KOPT-K1 (cell line): ENCODE results near the gene ABHD11.
"Not testable (repeated sequence)": the region's sequence is repeated elsewhere in the genome, so short reads cannot be mapped to it uniquely, and the experiment has no call there.

ENCODE experiments used
- H3K27ac ChIP-seq: fragments of 200-600 bp; sonication (generic); 2 replicates; pipeline ENCODE4 v1.5.1; 2016; ENCODE audit warnings: antibody characterized with exemption, mild to moderate bottlenecking, low read depth, low read length; ENCODE audit not compliant: poor library complexity, severe bottlenecking
- H3K36me3 ChIP-seq: fragments of 200-600 bp; sonication (generic); 2 replicates; pipeline ENCODE4 v1.5.1; 2017; ENCODE audit warnings: antibody characterized with exemption, mild to moderate bottlenecking, low read length, moderate library complexity; ENCODE audit not compliant: insufficient read depth
- H3K9me3 ChIP-seq: fragments of 200-600 bp; sonication (generic); 2 replicates; pipeline ENCODE4 v1.5.1; 2017; ENCODE audit warnings: antibody characterized with exemption, low read length, mild to moderate bottlenecking; ENCODE audit not compliant: insufficient read depth, poor library complexity, severe bottlenecking

The ABHD11 gene

DNA sequence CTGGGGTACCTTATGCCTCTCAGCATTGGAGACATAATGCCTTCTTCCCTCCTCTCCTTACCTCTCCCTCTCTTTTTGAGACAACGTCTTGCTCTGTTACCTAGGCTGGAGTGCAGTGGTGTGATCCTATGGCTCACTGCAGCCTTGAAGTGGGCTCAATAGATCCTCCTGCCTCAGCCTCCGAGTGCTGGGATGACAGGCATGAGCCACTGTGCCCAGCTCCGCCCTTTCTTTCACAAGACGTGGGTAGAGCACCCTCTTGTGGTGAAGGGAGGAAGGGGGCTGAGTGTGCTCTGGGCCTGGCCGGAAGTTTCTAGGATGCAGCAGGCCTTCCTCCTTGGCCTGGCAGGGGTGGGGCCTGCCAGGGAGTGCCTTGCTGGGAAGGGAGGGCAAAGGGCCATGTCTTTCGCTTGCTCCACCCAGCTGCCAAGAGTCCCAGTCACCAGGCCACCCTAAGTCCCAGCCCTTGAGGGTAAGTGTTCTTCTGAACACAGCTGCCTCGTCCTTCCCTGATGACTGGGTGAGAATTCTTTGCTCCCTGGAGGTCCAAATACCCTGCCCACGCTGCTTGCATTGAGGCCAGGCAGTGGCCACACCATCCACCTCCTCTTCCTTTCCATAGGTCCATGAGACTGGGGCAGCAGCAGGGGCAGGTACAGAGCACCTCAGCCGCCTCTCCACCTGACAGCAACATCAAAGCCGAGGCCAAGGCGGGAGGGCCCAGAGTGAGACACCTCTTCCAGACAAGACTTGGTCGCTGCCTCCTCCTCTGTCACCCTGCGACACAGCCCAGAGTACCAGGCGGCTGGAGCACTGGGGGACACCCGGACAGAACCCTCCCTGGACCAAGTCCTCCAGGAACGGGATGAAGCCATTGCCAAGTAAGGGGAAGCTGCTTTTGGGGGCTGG lies 3.7 kb downstream of the ABHD11 start:
- Histone ChIP-seq H3K36me3 (peaks cover 18% of the 10 kb centered on the region; the same call in 1 of the 2 replicates), H3K9me3 (no peaks in the 10 kb centered on the region), H3K27ac (peak overlapping the region; percentile 0)

- no peak overlapping the region for H3K27ac ChIP-seq
- no peaks in the 10 kb centered on the region for H3K9me3 ChIP-seq
- peaks cover 17% of the 10 kb centered on the region; the same call in 1 of the 2 replicates for H3K36me3 ChIP-seq
Observed at GRCh38 chr7:73732397-73732796, 6.2 kb downstream of the ABHD11 start.

GRCh38 chr7:73730485-73730884 lies 8.1 kb downstream of the ABHD11 start:
- H3K36me3 ChIP-seq: no peaks in the 10 kb centered on the region
- H3K9me3 ChIP-seq: no peaks in the 10 kb centered on the region
- no peak overlapping the region for H3K27ac ChIP-seq

DNA sequence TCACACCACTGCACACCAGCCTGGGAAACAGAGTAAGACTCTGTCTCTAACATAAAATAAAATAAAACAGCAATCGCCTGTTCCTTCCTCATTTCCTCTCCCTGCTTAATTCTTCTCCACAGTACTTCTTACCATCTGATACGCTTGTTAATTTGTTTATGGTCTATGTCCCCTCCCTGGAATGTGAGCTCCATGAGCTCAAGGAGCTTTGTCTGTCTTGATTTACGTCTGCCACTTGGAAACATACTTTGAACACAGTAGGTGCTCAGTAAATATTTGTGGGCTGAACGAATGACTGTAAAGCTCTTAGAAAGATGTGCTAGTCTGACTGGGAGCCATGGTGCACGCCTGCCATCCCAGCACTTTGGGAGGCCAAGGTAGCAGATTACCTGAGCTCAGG lies 10.1 kb downstream of the ABHD11 start:
- Histone ChIP-seq H3K27ac (no peak overlapping the region), H3K9me3 (no peaks in the 10 kb centered on the region), H3K36me3 (no peaks in the 10 kb centered on the region)

DNA sequence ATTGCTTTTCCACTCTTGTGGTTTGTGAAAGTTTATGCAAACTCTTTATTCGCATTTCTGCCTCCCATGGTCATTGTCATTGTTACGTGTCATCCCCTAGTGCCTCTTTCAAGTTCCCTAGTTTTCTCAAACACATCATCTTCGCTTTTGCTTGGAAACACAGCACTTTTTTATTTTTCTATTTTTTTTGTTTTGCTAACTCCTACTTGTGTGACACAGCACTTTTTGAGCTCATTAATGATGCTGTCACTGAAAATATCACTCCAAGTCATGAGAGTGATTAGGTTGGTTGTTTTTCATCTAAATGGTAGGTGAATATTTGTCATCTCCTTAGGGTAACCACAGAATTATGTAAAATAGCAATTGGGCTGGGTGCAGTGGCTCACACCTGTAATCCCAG lies 10.7 kb downstream of the ABHD11 start:
- H3K9me3 ChIP-seq: no peaks in the 10 kb centered on the region
- no peaks in the 10 kb centered on the region for H3K36me3 ChIP-seq
- H3K27ac ChIP-seq: no peak overlapping the region

DNA sequence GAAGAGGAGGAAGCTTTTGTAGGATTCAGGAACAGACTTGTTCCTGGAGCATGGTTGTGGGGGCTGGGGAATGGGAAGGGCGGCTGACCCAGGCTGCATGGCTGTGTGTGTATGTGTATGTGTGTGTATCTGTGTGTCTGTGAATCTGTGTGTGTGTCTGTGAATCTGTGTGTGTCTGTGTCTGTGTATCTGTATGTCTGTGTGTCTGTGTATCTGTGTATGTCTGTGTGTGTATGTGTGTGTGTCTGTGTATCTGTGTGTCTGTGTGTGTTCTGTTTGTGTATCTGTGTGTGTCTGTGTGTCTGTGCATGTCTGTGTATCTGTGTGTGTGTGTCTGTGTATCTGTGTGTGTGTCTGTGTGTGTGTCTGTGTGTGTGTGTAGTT lies 12.5 kb downstream of the ABHD11 start:
- H3K9me3 ChIP-seq: no peaks in the 10 kb centered on the region
- H3K36me3 ChIP-seq: no peaks in the 10 kb centered on the region
- no peak overlapping the region for H3K27ac ChIP-seq

DNA sequence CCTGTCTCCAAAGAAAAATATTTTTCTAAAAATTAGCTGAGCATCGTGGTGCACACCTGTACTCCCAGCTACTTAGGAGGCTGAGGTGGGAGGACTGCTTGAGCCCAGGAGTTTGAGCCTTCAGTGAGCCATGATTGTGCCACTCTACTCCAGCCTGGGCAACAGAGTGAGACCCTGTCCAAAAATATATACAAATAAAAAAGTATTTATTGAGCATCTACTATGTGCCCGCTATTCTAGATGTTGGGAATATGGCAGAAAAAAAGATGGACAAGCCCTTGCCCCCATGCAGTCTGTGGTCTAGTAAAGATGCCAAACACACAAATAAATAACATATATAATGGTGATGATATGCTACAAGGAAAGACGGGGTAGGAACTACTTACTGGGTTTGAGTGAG lies 14.8 kb downstream of the ABHD11 start:
- no peak overlapping the region for H3K27ac ChIP-seq
- H3K9me3 ChIP-seq: no peaks in the 10 kb centered on the region
- H3K36me3 ChIP-seq: no peaks in the 10 kb centered on the region

GRCh38 chr7:73722785-73723184 lies 15.8 kb downstream of the ABHD11 start:
- Histone ChIP-seq H3K27ac (no peak overlapping the region), H3K9me3 (no peaks in the 10 kb centered on the region), H3K36me3 (no peaks in the 10 kb centered on the region)

DNA sequence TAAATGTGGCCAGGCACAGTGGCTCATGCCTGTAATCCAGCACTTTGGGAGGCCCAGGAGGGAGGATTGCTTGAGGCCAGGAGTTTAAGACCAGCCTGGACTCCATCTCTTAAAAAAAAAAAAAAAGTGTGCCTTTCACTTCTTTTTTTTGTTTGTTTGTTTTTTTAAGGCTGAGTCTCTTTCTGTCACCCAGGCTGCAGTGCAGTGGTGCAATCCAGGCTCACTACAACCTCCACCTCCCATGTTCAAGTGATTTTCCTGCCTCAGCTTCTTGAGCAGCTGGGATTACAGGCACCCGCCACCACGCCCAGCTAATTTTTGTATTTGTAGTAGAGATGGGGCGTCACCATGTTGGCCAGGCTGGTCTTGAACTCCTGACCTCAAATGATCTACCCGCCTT lies 16.4 kb downstream of the ABHD11 start:
- H3K36me3 ChIP-seq, H3K9me3 ChIP-seq, H3K27ac ChIP-seq: not testable (repeated sequence)

DNA sequence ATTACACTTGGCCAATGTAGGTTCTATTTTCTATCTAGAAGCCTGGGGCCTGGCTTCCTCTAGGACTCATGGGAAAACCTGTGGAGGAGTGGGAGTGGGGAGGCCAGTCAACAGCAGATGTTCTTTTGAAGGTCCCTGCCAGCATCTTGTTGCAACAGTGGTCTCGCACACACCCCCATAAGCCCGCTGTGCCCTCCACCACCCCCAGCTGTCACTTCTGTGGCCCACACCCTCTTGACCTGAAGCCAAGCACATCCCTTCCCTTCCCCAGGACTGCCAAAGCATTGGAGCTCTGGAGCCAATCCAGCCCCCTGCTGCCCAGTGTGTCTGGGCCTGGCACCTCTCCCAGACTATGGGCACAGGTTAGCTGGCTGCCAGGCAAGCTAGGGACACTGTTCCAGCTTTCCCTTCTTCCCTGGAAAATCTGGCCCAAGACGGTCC lies 17.2 kb downstream of the ABHD11 start:
- H3K27ac ChIP-seq: no peak overlapping the region
- no peaks in the 10 kb centered on the region for H3K9me3 ChIP-seq
- no peaks in the 10 kb centered on the region for H3K36me3 ChIP-seq

DNA sequence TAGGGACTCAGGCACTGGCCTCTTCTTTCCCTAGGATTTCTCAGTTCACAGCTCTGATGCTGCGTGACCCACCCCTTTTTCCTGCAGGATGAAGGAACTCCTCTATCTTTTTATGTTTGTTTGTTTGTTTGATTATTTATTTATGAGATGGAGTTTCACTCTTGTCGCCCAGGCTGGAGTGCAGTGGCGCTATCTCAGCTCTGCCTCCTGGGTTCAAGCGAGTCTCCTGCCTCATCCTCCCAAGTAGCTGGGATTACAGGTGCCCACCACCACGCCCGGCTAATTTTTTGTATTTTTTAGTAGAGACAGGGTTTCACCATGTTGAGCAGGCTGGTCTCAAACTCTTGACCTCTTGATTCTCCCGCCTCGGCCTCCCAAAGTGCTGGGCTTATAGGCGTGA lies 18.2 kb downstream of the ABHD11 start:
- not testable (repeated sequence) for H3K27ac ChIP-seq, H3K36me3 ChIP-seq, H3K9me3 ChIP-seq

- Histone ChIP-seq H3K9me3 (no peaks in the 10 kb centered on the region), H3K27ac (no peak overlapping the region), H3K36me3 (no peaks in the 10 kb centered on the region)
Observed at GRCh38 chr7:73719806-73720169, 18.8 kb downstream of the ABHD11 start.

DNA sequence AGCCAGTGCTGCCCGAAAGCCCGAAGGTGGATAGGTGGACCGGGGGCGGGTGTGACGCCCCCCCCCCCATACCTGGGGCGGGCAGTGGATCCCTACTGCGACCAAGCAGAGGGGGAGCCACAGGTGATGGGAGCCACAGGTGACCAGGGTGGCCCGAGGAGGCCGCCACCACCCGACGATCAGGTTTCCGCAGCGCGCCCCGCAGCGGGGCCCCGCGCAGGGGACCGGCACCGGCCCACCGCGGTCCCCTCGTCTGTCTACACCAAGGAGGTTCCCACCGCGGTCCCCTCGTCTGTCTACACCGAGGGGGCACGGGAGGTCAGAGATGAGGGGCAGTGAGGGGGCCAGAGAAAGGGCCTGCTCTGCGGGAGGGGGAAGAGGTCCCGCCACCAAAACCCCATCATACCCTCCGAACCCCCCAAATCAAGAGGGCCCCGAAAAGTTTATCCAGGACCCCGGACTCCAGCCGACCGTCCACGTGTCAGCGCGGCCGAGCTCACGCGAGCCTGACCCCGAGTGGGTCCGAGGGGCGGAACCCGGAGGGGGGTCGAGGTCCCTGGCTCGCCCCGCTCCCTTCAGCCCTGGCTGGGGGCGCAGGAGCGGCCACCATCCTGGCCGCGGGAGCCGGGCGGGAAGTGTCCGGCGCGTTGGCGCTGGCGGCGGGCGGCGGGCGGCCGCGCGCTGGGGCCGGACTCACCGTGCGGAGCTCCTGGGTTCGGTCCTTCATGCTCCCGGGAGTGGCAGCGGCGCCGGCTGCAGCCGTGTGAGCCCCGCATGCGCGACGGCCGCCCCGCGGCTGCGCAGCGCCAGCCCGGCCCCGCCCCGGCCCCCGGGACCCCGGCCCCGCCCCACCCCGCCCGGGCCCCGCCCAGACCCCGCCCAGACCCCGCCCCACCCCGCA lies 19.4 kb downstream of the ABHD11 start, which contains the start of gene STX1A:
Gene STX1A (minus strand): TSS at position 765 of the 901 bp plus-strand sequence. CDS start 38 bp downstream, at position 727.
- Histone ChIP-seq H3K9me3 (no peaks in the 10 kb centered on the region), H3K27ac (no peak within 1 kb of the TSS), H3K36me3 (no peaks in the 10 kb centered on the region)

DNA sequence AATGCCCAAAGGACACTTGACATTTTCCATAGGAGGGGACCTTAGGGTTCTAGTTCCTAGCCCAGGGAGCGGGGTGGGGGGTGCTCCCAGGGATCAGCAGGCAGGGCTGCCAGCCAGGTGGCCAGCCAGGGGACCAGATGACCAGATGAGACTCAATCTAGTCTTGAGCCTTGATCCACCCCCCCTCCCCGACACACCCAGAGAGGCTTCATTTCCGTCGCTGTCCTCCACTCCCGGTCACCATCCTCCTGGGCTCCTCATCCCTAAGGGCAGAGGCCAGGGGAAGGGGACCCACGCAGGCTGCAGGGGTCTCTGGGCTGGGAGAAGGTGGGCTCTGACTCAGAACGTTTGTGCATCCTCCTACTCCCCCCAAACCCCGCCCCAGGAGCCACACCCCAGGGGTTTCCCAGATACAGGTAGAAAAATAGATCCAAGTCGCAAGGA lies 20.1 kb downstream of the ABHD11 start:
- Histone ChIP-seq H3K9me3 (no peaks in the 10 kb centered on the region), H3K36me3 (no peaks in the 10 kb centered on the region), H3K27ac (no peak overlapping the region)

- Histone ChIP-seq H3K27ac (no peak overlapping the region), H3K9me3 (no peaks in the 10 kb centered on the region)
Observed at GRCh38 chr7:73717991-73718405, 20.6 kb downstream of the ABHD11 start.

More at GRCh38 chr7:73717991-73718405, 20.6 kb downstream of the ABHD11 start:
- H3K36me3 ChIP-seq: no peaks in the 10 kb centered on the region
